Ascending aorta (tissue), 2 donors: ENCODE data around the gene HECA. TPM values are rescaled to one million over a fixed set of nuclear protein-coding genes. Genes with fewer than 3 reads are reported as not detected.

ENCODE experiments used
- DNase-seq, 2 donors: peaks; one replicate each; pipeline ENCODE4 v3.0.0-alpha.2; 2019; ENCODE audit warnings: low spot score in 2 of 2
- H3K27ac ChIP-seq, 2 donors: fragments of 200-600 bp; sonication (generic); one replicate each; pipeline ENCODE4 v1.5.1; 2016 to 2017; ENCODE audit warnings: mild to moderate bottlenecking in 1 of 2
- H3K27me3 ChIP-seq: fragments of 200-600 bp; sonication (generic); one replicate; pipeline ENCODE4 v1.5.1; 2017
- H3K36me3 ChIP-seq, 2 donors: fragments of 200-600 bp; sonication (generic); one replicate each; pipeline ENCODE4 v1.5.1; 2016
- H3K4me1 ChIP-seq, 2 donors: fragments of 200-600 bp; sonication (generic); one replicate each; pipeline ENCODE4 v1.5.1; 2016 to 2017; ENCODE audit warnings: mild to moderate bottlenecking in 1 of 2
- H3K4me3 ChIP-seq, 2 donors: fragments of 200-600 bp; sonication (generic); one replicate each; pipeline ENCODE4 v1.5.1; 2016 to 2017; ENCODE audit warnings: mild to moderate bottlenecking in 1 of 2
- H3K9me3 ChIP-seq, 2 donors: fragments of 200-600 bp; sonication (generic); one replicate each; pipeline ENCODE4 v1.5.1; 2016
- intact Hi-C: fragments of 100-400 bp; cut with DNase I; formaldehyde crosslinking; loops from one replicate; pipeline ENCODE4 v1.15.1; 2023
- total RNA-seq: library from RNA; depleted of rRNA; stranded (reverse); fragments of >200 nt; gene quantifications from one replicate; pipeline ENCODE4 v1.1.0, GENCODE V29; 2016
- TF ChIP-seq, protein P1 (sequence below), 3 experiments: fragments of 200-600 bp in 2 of 3; fragments of 450-650 bp in 1 of 3; sonication (generic) in 2 of 3; IDR thresholded peaks; one replicate each; pipeline ENCODE4 v1.5.1; 2016 to 2019; ENCODE audit warnings: antibody characterized with exemption in 3 of 3, mild to moderate bottlenecking in 1 of 3, moderate library complexity in 1 of 3

HECA gene
- total RNA-seq, 1 donor from 2014 or later = 27.0 TPM

DNA sequence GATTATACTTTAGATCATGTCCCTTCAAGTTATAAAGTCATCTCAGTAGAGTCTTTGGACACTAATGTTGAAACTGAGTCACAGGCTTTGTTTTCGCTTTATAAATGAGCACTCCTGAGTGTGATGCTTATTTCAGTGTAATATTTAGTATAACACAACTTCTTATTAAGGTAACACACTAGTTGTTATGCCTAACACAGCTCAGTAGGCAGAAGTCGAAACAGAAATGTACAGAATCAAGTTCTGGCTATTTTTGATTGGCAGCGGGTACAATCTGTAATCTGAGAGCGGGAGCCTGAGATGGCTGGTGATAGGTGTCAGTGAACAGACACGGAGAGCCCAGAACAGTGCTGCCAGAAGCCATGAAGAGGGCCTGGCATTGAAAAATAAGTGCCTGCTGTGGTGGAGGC is 11.4 kb downstream of the HECA start:
- Histone ChIP-seq H3K9me3 (no peaks in the 10 kb centered on the region), H3K27ac (no peak overlapping the region), H3K27me3 (no peaks in the 10 kb centered on the region), H3K36me3 (no peaks in the 10 kb centered on the region), H3K4me3 (no peak overlapping the region), H3K4me1 (peaks cover 3 to 31% of the 10 kb centered on the region in 2 donors)
- no peak for DNase-seq
- TF ChIP-seq, protein P1, sequence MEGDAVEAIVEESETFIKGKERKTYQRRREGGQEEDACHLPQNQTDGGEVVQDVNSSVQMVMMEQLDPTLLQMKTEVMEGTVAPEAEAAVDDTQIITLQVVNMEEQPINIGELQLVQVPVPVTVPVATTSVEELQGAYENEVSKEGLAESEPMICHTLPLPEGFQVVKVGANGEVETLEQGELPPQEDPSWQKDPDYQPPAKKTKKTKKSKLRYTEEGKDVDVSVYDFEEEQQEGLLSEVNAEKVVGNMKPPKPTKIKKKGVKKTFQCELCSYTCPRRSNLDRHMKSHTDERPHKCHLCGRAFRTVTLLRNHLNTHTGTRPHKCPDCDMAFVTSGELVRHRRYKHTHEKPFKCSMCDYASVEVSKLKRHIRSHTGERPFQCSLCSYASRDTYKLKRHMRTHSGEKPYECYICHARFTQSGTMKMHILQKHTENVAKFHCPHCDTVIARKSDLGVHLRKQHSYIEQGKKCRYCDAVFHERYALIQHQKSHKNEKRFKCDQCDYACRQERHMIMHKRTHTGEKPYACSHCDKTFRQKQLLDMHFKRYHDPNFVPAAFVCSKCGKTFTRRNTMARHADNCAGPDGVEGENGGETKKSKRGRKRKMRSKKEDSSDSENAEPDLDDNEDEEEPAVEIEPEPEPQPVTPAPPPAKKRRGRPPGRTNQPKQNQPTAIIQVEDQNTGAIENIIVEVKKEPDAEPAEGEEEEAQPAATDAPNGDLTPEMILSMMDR (IDR thresholded peaks at IDR 0.05) = no peak
- intact Hi-C loops = no loop called here

DNA sequence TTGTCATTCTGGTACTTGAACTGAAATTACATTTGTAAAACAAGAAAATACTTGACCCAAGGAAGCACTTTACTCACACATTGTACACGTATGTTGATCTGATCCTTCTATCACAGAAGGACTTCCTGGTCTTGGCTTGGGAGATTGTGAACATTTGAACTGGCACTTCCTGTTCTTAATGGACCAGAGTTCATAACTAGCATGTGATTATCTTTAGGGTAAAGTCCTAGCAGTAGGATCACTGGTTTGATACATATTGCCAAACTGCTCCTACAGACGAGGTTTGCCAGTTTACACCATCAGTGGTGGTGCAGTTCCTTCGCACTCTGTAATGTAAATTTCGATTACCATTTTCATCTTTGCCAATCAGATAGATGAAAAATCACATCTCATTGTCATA is 12.7 kb downstream of the HECA start:
- no peaks in the 10 kb centered on the region for H3K27me3 ChIP-seq
- H3K27ac ChIP-seq = no peak overlapping the region
- no peaks in the 10 kb centered on the region for H3K9me3 ChIP-seq
- H3K4me3 ChIP-seq = no peak overlapping the region
- no peaks in the 10 kb centered on the region for H3K36me3 ChIP-seq
- intact Hi-C loops = no loop called here
- TF ChIP-seq, protein P1 (IDR thresholded peaks at IDR 0.05) = no peak
- H3K4me1 ChIP-seq = peaks cover 3 to 31% of the 10 kb centered on the region in 2 donors
- DNase-seq = no peak

DNA sequence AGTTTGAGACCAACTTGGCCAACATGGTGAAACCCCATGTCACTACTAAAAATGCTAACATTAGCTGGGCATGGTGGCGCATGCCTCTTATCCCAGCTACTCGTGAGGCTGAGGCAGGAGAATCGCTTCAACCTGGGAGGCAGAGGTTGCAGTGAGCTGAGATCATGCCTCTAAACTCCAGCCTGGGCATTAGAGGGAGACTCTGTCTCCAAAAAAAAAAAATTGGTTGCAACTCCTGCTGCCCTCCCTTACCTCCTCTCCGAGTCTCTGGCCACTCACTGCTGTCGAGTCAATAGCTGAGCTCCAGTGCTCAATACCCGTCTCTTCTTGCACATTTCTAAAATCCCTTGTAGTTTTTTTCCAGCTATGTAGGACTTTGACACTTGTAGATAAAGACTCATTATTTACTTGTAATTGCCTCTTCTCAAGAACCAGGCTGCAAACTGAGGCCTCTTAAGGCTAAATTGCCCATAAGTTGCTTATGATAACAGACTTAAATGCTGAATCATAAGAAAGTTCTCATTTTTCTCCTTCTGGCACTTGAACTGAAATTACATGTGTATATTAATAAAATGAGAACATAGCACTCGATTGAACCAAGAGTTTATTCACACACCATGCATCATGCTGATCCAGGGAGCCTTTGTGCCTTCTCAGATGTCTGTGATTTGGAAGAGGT is 13.8 kb downstream of the HECA start:
- H3K27me3 ChIP-seq = no peaks in the 10 kb centered on the region
- TF ChIP-seq, protein P1 (IDR thresholded peaks at IDR 0.05) = no peak
- intact Hi-C loops = no loop called here
- H3K36me3 ChIP-seq = no peaks in the 10 kb centered on the region
- no peak overlapping the region for H3K4me3 ChIP-seq
- H3K4me1 ChIP-seq = peaks cover 3 to 41% of the 10 kb centered on the region in 2 donors
- DNase-seq = no peak
- H3K27ac ChIP-seq = no peak overlapping the region
- no peaks in the 10 kb centered on the region for H3K9me3 ChIP-seq

DNA sequence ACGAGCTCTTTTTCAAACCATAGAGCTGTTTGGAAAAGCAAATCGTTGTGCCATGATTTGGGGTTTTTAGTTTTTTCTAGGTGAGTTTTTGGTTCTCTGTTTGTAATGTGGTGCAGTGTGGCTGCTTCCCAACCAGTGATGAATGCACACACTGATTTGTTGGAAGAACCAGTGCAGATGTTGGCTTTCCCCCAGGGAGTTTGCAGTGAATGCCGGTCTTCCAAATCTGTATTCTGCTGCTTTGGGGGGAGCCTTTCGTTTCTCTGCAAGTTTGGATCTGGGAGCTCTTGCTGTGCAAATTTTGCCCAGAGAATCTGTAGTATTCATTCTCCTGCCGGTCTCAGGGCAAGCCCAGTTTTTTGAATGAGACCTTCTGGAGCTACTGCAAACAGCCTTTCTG is 14.5 kb downstream of the HECA start:
- Histone ChIP-seq H3K4me3 (no peak overlapping the region), H3K27ac (no peak overlapping the region), H3K36me3 (no peaks in the 10 kb centered on the region), H3K4me1 (peaks cover 3 to 44% of the 10 kb centered on the region in 2 donors), H3K9me3 (no peaks in the 10 kb centered on the region), H3K27me3 (no peaks in the 10 kb centered on the region)
- no peak for DNase-seq
- TF ChIP-seq, protein P1 (IDR thresholded peaks at IDR 0.05) = no peak
- intact Hi-C loops = no loop called here

DNA sequence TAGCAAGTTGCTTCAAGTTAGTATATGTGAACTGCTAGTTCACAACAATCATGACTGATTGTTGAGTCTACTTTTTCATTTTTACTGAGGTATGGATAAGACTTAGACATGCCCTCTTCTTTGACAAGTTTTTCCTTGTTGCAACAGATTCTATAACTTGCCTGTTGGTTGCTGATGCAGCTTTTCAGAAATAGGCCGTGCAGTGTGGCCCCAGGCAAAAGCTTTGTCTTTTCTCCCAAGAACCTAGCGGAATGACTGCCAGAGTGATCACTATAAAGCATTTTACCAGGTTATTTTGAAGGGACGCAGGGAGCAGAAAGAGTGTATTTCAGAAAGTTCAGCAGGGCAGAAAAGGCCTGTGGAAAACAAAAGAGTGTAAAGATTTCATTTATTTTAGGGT is 16.0 kb downstream of the HECA start:
- H3K4me1 ChIP-seq = peaks cover 3 to 44% of the 10 kb centered on the region in 2 donors
- no peaks in the 10 kb centered on the region for H3K27me3 ChIP-seq
- H3K27ac ChIP-seq = no peak overlapping the region
- intact Hi-C loops = no loop called here
- DNase-seq = no peak
- no peaks in the 10 kb centered on the region for H3K36me3 ChIP-seq
- TF ChIP-seq, protein P1 (IDR thresholded peaks at IDR 0.05) = no peak
- no peaks in the 10 kb centered on the region for H3K9me3 ChIP-seq
- no peak overlapping the region for H3K4me3 ChIP-seq
